ENCODE results near the gene POU5F1. TPM values are rescaled to one million over a fixed set of nuclear protein-coding genes. Genes with fewer than 3 reads are reported as not detected.
"Not testable (repeated sequence)": the region's sequence is repeated elsewhere in the genome, so short reads cannot be mapped to it uniquely, and the experiment has no call there.

The POU5F1 gene
- total RNA-seq, 1 donor from 2014 or later = not detected

DNA sequence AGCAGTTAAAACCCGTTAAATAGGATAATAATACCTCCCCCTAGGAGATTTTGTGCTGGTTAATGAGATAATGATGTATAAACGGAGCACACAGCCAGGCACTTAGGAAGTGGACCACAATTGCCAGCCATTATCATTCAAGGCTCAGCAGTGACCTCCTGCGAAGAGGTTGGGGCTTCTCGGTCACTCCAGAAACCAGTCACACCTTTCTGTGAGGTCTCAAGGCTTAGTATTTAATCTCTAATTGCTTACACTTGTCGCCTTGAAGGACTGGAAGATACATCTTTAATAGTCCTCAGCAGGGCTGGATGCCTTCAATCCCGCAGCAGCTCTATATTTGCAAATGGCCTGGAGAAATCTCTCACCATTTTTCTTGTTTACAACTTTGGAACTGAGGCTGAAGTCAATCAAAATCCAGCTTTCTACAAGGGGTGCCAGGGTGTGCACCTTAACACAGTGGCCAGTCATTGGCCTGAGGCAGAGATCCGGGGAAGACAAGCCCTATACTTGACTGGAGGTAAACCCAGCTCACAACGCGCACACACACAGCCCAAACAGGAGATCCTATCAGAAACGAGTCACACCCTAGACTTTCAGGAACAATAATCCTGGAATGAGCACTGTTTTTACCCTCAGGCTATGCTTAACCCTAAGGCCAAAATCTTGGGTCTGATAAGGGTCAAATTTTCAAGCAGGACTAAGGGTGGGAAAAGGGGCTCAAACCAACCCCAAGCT is 1.2 kb downstream of the POU5F1 start:
- peaks cover 22% of the 10 kb centered on the region for H3K4me1 Mint-ChIP-seq
- no peaks in the 10 kb centered on the region for H3K36me3 Mint-ChIP-seq (ENCODE audit: low read depth)
- no peaks in the 10 kb centered on the region for H3K9me3 Mint-ChIP-seq
- TF ChIP-seq, protein P1, sequence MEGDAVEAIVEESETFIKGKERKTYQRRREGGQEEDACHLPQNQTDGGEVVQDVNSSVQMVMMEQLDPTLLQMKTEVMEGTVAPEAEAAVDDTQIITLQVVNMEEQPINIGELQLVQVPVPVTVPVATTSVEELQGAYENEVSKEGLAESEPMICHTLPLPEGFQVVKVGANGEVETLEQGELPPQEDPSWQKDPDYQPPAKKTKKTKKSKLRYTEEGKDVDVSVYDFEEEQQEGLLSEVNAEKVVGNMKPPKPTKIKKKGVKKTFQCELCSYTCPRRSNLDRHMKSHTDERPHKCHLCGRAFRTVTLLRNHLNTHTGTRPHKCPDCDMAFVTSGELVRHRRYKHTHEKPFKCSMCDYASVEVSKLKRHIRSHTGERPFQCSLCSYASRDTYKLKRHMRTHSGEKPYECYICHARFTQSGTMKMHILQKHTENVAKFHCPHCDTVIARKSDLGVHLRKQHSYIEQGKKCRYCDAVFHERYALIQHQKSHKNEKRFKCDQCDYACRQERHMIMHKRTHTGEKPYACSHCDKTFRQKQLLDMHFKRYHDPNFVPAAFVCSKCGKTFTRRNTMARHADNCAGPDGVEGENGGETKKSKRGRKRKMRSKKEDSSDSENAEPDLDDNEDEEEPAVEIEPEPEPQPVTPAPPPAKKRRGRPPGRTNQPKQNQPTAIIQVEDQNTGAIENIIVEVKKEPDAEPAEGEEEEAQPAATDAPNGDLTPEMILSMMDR (conservative IDR thresholded peaks at IDR 0.05) = no peak
- no peak overlapping the region for H3K4me3 Mint-ChIP-seq
- DNase-seq (ENCODE audit: low read depth, low spot score) = no peak
- no peak overlapping the region for H3K27ac Mint-ChIP-seq (ENCODE audit: unreplicated experiment)
- peaks cover 4% of the 10 kb centered on the region for H3K27me3 Mint-ChIP-seq (ENCODE audit: low read depth)

DNA sequence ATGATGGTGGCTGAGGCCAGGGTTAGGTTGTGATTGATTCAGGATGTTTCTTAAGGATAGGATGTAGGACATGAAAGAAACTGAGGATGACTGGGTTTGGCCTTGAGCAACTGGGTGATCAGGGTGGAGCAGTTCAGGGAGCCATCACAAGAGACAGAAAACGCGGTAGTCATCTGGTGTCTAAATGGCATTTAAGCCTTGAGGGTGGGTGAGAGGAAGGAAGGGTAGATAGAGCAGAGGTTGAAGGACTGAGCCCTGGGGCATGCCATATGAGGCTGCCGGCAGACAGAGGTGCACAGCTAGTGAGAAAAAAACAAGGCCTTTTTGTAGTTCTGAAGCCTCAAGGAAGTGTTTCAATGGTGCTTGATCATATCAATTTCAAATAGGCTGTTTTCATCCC is 1.9 kb downstream of the POU5F1 start:
- Mint-ChIP-seq H3K9me3 (no peaks in the 10 kb centered on the region), H3K27me3 (ENCODE audit: low read depth) (peaks cover 4% of the 10 kb centered on the region), H3K4me3 (no peak overlapping the region), H3K4me1 (peaks cover 22% of the 10 kb centered on the region), H3K36me3 (ENCODE audit: low read depth) (no peaks in the 10 kb centered on the region), H3K27ac (ENCODE audit: unreplicated experiment) (peak overlapping the region; percentile 85)
- no peak for DNase-seq (ENCODE audit: low read depth, low spot score)
- TF ChIP-seq, protein P1 (conservative IDR thresholded peaks at IDR 0.05) = no peak

DNA sequence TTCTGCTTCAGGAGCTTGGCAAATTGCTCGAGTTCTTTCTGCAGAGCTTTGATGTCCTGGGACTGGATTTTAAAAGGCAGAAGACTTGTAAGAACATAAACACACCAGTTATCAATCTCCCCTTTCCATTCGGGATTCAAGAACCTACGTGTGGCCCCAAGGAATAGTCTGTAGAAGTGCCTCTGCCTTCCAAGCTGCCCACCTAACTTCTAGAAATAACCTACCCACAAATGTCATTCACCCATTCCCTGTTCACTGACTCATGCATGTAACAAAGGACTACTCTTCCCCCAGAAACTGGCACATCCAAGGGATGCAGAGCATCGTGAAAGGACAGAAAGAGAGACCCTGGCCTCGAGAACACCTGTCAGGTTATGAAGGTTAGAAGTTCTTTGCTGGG is 4.5 kb downstream of the POU5F1 start:
- no peak overlapping the region for H3K4me3 Mint-ChIP-seq
- peaks cover under 1% of the 10 kb centered on the region for H3K27me3 Mint-ChIP-seq (ENCODE audit: low read depth)
- peaks cover 3% of the 10 kb centered on the region for H3K36me3 Mint-ChIP-seq (ENCODE audit: low read depth)
- peak overlapping the region; percentile 68 for H3K27ac Mint-ChIP-seq (ENCODE audit: unreplicated experiment)
- H3K4me1 Mint-ChIP-seq = peaks cover 16% of the 10 kb centered on the region
- DNase-seq (ENCODE audit: low read depth, low spot score) = no peak
- TF ChIP-seq, protein P1 (conservative IDR thresholded peaks at IDR 0.05) = no peak
- no peaks in the 10 kb centered on the region for H3K9me3 Mint-ChIP-seq

DNA sequence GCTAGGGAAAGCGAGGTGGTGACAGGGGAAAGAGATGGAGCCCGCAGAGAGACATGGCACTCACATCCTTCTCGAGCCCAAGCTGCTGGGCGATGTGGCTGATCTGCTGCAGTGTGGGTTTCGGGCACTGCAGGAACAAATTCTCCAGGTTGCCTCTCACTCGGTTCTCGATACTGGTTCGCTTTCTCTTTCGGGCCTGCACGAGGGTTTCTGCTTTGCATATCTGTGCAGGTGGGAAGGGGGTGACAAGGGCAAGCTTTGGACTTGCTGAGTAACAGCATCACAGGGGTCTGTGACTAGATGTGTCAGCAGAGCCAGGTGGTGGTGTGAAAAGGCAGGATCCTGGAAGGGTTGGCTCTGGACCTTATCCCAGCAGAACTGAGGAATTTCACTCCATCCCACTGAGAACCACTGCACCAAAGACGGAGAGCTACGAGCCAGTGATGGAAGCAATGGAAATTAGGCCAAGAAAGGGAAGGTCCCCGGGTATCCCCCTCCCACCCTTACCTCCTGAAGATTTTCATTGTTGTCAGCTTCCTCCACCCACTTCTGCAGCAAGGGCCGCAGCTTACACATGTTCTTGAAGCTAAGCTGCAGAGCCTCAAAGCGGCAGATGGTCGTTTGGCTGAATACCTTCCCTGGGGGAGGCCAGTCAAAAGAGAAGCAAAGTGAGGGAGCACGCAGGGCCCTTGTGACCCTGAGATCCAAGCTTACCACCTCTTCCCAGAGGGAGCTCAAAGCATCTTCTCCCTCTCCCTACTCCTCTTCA is 5.2 kb downstream of the POU5F1 start:
- not testable (repeated sequence) for H3K36me3 Mint-ChIP-seq (ENCODE audit: low read depth); H3K9me3 Mint-ChIP-seq; H3K27me3 Mint-ChIP-seq (ENCODE audit: low read depth); H3K27ac Mint-ChIP-seq (ENCODE audit: unreplicated experiment); H3K4me3 Mint-ChIP-seq; DNase-seq (ENCODE audit: low read depth, low spot score)
- H3K4me1 Mint-ChIP-seq = peaks cover 16% of the 10 kb centered on the region

DNA sequence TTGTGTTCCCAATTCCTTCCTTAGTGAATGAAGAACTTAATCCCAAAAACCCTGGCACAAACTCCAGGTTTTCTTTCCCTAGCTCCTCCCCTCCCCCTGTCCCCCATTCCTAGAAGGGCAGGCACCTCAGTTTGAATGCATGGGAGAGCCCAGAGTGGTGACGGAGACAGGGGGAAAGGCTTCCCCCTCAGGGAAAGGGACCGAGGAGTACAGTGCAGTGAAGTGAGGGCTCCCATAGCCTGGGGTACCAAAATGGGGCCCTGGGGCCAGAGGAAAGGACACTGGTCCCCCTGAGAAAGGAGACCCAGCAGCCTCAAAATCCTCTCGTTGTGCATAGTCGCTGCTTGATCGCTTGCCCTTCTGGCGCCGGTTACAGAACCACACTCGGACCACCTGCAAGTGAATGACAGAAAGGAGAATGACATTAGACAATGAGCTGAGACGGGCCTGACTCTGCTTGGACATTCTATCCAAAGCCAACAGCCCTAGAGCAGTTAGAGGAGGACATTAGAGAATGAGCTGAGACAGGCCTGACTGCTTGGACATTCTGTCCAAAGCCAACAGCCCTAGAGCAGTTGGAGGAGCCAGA is 5.9 kb downstream of the POU5F1 start:
- H3K4me1 Mint-ChIP-seq = peaks cover 22% of the 10 kb centered on the region
- not testable (repeated sequence) for DNase-seq (ENCODE audit: low read depth, low spot score); H3K27ac Mint-ChIP-seq (ENCODE audit: unreplicated experiment); H3K9me3 Mint-ChIP-seq; H3K27me3 Mint-ChIP-seq (ENCODE audit: low read depth); H3K4me3 Mint-ChIP-seq; H3K36me3 Mint-ChIP-seq (ENCODE audit: low read depth)

DNA sequence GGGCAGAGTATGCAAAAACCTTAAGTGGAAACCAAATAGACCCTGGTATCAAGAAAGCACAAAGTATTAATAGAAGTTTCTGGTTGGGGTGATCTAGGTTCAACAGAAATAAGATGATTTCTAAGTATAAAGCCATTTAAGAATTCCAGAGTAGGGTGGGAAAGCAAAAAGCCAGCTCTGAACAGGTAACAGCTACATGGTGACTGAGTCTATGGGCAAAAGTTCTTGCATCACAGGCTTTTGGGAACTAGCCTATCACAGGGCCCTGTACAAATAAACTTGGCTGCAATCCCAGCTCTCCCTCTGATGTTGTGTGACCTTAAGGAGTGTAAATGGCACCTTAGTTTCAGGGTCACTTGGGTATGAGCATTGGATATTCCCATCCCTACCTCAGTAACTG is 6.6 kb downstream of the POU5F1 start:
- TF ChIP-seq, protein P1 (conservative IDR thresholded peaks at IDR 0.05) = no peak
- H3K27ac Mint-ChIP-seq (ENCODE audit: unreplicated experiment) = no peak overlapping the region

More for the DNA sequence above, 6.6 kb downstream of the POU5F1 start:
- H3K4me1 Mint-ChIP-seq = peaks cover 22% of the 10 kb centered on the region
- no peaks in the 10 kb centered on the region for H3K9me3 Mint-ChIP-seq
- no peak for DNase-seq (ENCODE audit: low read depth, low spot score)
- H3K4me3 Mint-ChIP-seq = no peak overlapping the region
- peaks cover 3% of the 10 kb centered on the region for H3K36me3 Mint-ChIP-seq (ENCODE audit: low read depth)
- no peaks in the 10 kb centered on the region for H3K27me3 Mint-ChIP-seq (ENCODE audit: low read depth)

Measured in neural crest cell (in vitro differentiated cells).